H9 (cell line): ENCODE measurements around the gene CNTD1. TPM values are rescaled to one million over a fixed set of nuclear protein-coding genes. Genes with fewer than 3 reads are reported as not detected.
"Not testable (repeated sequence)": the region's sequence is repeated elsewhere in the genome, so short reads cannot be mapped to it uniquely, and the experiment has no call there.

Source experiments
- DNase-seq: peaks from one replicate; pipeline ENCODE4 v3.0.0-alpha.2; 2017
- H2AFZ ChIP-seq: one replicate; pipeline ENCODE4 v1.6.1; 2013; ENCODE audit warnings: mild to moderate bottlenecking, low read length, control low read depth, moderate library complexity
- H2AK5ac ChIP-seq: 2 replicates; pipeline ENCODE4 v1.6.1; 2013; ENCODE audit warnings: low read length, control low read depth, mixed read lengths; ENCODE audit not compliant: insufficient read length
- H2BK120ac ChIP-seq: one replicate; pipeline ENCODE4 v1.6.1; 2013; ENCODE audit warnings: low read depth, mild to moderate bottlenecking, low read length, control low read depth, inconsistent platforms; ENCODE audit not compliant: poor library complexity, severe bottlenecking
- H2BK12ac ChIP-seq: 2 replicates; pipeline ENCODE4 v1.6.1; 2013; ENCODE audit warnings: low read length, control low read depth, mixed read lengths, low read depth; ENCODE audit not compliant: insufficient read length
- H2BK15ac ChIP-seq: 2 replicates; pipeline ENCODE4 v1.6.1; 2013; ENCODE audit warnings: low read depth, low read length, control low read depth
- H2BK20ac ChIP-seq: one replicate; pipeline ENCODE4 v1.6.1; 2013; ENCODE audit warnings: low read depth, mild to moderate bottlenecking, low read length, control low read depth, inconsistent platforms; ENCODE audit not compliant: poor library complexity, severe bottlenecking
- H2BK5ac ChIP-seq: 2 replicates; pipeline ENCODE4 v1.6.1; 2013; ENCODE audit warnings: low read length, control low read depth, mixed read lengths; ENCODE audit not compliant: insufficient read length
- H3K14ac ChIP-seq: 2 replicates; pipeline ENCODE4 v1.6.1; 2013; ENCODE audit warnings: low read length, control low read depth; ENCODE audit not compliant: insufficient read depth
- H3K18ac ChIP-seq: 2 replicates; pipeline ENCODE4 v1.6.1; 2013; ENCODE audit warnings: low read depth, mild to moderate bottlenecking, mixed read lengths, low read length, control low read depth; ENCODE audit not compliant: insufficient read length
- H3K23ac ChIP-seq: 2 replicates; pipeline ENCODE4 v1.6.1; 2013; ENCODE audit warnings: low read length, control low read depth, mixed read lengths, low read depth; ENCODE audit not compliant: insufficient read length
- H3K23me2 ChIP-seq: 2 replicates; pipeline ENCODE4 v1.6.1; 2013; ENCODE audit warnings: low read depth, mild to moderate bottlenecking, mixed read lengths, low read length, control low read depth; ENCODE audit not compliant: insufficient read length, poor library complexity, severe bottlenecking
- H3K27ac ChIP-seq: 2 replicates; pipeline ENCODE4 v1.5.1; 2013; ENCODE audit warnings: low read length, control low read depth, mixed read lengths, low read depth; ENCODE audit not compliant: insufficient read length
- H3K27me3 ChIP-seq: 2 replicates; pipeline ENCODE4 v1.6.1; 2013; ENCODE audit warnings: low read length, control low read depth, inconsistent platforms; ENCODE audit not compliant: insufficient read depth
- H3K4ac ChIP-seq: 2 replicates; pipeline ENCODE4 v1.6.1; 2013; ENCODE audit warnings: low read depth, mild to moderate bottlenecking, control low read depth, inconsistent platforms, low read length, moderate library complexity
- H3K4me1 ChIP-seq: 2 replicates; pipeline ENCODE4 v1.6.1; 2013; ENCODE audit warnings: low read length, control low read depth, inconsistent platforms; ENCODE audit not compliant: insufficient read depth
- H3K4me2 ChIP-seq: 2 replicates; pipeline ENCODE4 v1.6.1; 2013; ENCODE audit warnings: low read length, control low read depth, mixed read lengths; ENCODE audit not compliant: insufficient read length, insufficient read depth
- H3K56ac ChIP-seq: 2 replicates; pipeline ENCODE4 v1.6.1; 2013; ENCODE audit warnings: low read depth, mild to moderate bottlenecking, mixed read lengths, low read length, control low read depth; ENCODE audit not compliant: insufficient read length
- H3K79me1 ChIP-seq: 2 replicates; pipeline ENCODE4 v1.6.1; 2013; ENCODE audit warnings: low read depth, mild to moderate bottlenecking, moderate library complexity, low read length, control low read depth, inconsistent platforms; ENCODE audit not compliant: insufficient read depth, poor library complexity, severe bottlenecking
- H3K79me2 ChIP-seq: 2 replicates; pipeline ENCODE4 v1.6.1; 2013; ENCODE audit warnings: low read length, control low read depth, inconsistent platforms; ENCODE audit not compliant: insufficient read depth
- H3K9ac ChIP-seq: 2 replicates; pipeline ENCODE4 v1.6.1; 2013; ENCODE audit warnings: low read length, control low read depth, mixed read lengths; ENCODE audit not compliant: insufficient read length; ENCODE audit errors: extremely low read depth
- H3K9me3 ChIP-seq: one replicate; pipeline ENCODE4 v1.6.1; 2013; ENCODE audit warnings: low read depth, low read length, inconsistent platforms; ENCODE audit not compliant: control insufficient read depth
- H3T11ph ChIP-seq: one replicate; pipeline ENCODE4 v1.6.1; 2013; ENCODE audit warnings: mild to moderate bottlenecking, low read length, control low read depth, inconsistent platforms
- H4K20me1 ChIP-seq: one replicate; pipeline ENCODE4 v1.6.1; 2013; ENCODE audit not compliant: control insufficient read depth, insufficient read length, insufficient read depth
- H4K5ac ChIP-seq: 2 replicates; pipeline ENCODE4 v1.6.1; 2013; ENCODE audit warnings: low read depth, mild to moderate bottlenecking, mixed read lengths, low read length, control low read depth; ENCODE audit not compliant: insufficient read length
- H4K8ac ChIP-seq: replicated peaks from 2 replicates; pipeline ENCODE4 v1.6.1; 2013; ENCODE audit warnings: low read length, control low read depth, mixed read lengths, low read depth; ENCODE audit not compliant: insufficient read length
- H4K91ac ChIP-seq: 2 replicates; pipeline ENCODE4 v1.6.1; 2013; ENCODE audit warnings: low read depth, mild to moderate bottlenecking, moderate library complexity, mixed read lengths, low read length, control low read depth; ENCODE audit not compliant: insufficient read length
- H3K27ac Mint-ChIP-seq, 3 experiments: 2 replicates in 2 of 3; 3 replicates in 1 of 3; pipeline ENCODE4 v1.8.0; 2020 to 2021; ENCODE audit warnings: mixed read lengths in 3 of 3, mild to moderate bottlenecking in 1 of 3, moderate library complexity in 1 of 3
- H3K27me3 Mint-ChIP-seq: 2 replicates; pipeline ENCODE4 v1.8.0; 2021; ENCODE audit warnings: low read depth, mild to moderate bottlenecking, moderate library complexity, mixed read lengths
- H3K36me3 Mint-ChIP-seq, 3 experiments: 2 replicates in 2 of 3; 3 replicates in 1 of 3; pipeline ENCODE4 v1.8.0; 2020 to 2021; ENCODE audit warnings: low read depth in 3 of 3, mixed read lengths in 3 of 3; ENCODE audit not compliant: insufficient read depth in 1 of 3
- H3K4me1 Mint-ChIP-seq, 2 experiments: 2 replicates each; pipeline ENCODE4 v1.8.0; 2020; ENCODE audit warnings: mixed read lengths in 2 of 2
- H3K4me3 Mint-ChIP-seq, 2 experiments: 2 replicates in 1 of 2; 3 replicates in 1 of 2; pipeline ENCODE4 v1.8.0; 2020 to 2021; ENCODE audit warnings: mild to moderate bottlenecking in 2 of 2, mixed read lengths in 2 of 2, moderate library complexity in 1 of 2
- H3K9me3 Mint-ChIP-seq, 2 experiments: 2 replicates in 1 of 2; 3 replicates in 1 of 2; pipeline ENCODE4 v1.8.0; 2020; ENCODE audit warnings: mild to moderate bottlenecking in 2 of 2, mixed read lengths in 2 of 2, moderate library complexity in 1 of 2
- WGBS: extraction: QIAGEN DNeasy Blood & Tissue Kit; methylation state at CpG from one replicate; pipeline ENCODE4 v1.1.7; 2013; ENCODE audit warnings: missing lambda C conversion rate, low lambda C conversion rate, mixed read lengths; ENCODE audit not compliant: insufficient read length; ENCODE audit errors: extremely low coverage; 5-methylcytosine and 5-hydroxymethylcytosine counted together
- total RNA-seq: library from RNA; stranded (reverse); gene quantifications from 2 replicates; pipeline ENCODE4 v1.2.1, GENCODE V29; 2021

The CNTD1 gene
- total RNA-seq, 1 experiment from 2014 or later = not detected

DNA sequence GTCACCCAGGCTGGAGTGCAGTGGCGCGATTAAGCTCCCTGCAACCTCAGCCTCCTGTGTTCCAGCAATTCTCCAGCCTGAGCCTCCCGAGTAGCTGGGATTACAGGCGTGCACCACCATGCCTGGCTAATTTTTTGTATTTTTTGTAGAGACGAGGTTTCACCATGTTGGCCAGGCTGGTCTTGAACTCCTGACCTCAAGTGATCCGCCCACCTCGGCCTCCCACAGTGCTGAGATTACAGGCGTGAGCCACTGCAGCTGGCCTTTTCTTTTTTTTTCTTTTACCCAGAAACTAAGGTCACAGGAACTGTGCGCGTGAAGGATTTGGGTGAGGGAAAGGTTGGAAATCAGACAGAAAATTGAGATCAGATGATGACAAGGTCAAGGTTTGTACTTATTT lies 28.7 kb upstream of the CNTD1 start:
- H3K23me2 ChIP-seq, H4K8ac ChIP-seq, H3K9me3 ChIP-seq, H2BK5ac ChIP-seq, H3K36me3 Mint-ChIP-seq, H3K27ac Mint-ChIP-seq, H2AFZ ChIP-seq, H3K27me3 ChIP-seq, DNase-seq, H2AK5ac ChIP-seq, H3K79me1 ChIP-seq, H3K56ac ChIP-seq, H3K9me3 Mint-ChIP-seq, H3K4me2 ChIP-seq, H3K4me3 Mint-ChIP-seq, H3K23ac ChIP-seq, H3K4me1 ChIP-seq, H4K5ac ChIP-seq, H2BK12ac ChIP-seq, H2BK120ac ChIP-seq, H3T11ph ChIP-seq, H3K9ac ChIP-seq, H4K91ac ChIP-seq, H3K14ac ChIP-seq, H2BK15ac ChIP-seq, H3K79me2 ChIP-seq, H4K20me1 ChIP-seq, H3K27ac ChIP-seq, H3K18ac ChIP-seq, H2BK20ac ChIP-seq, H3K4ac ChIP-seq: not testable (repeated sequence)
- no CpG with 5 or more reads among the region's 10 CpGs for WGBS
- Mint-ChIP-seq H3K27me3 (peaks cover 10% of the 10 kb centered on the region), H3K4me1 (peaks cover 8 to 11% of the 10 kb centered on the region in 2 experiments)
